Neural cell (in vitro differentiated cells): ENCODE measurements around the gene QSOX2. TPM values are rescaled to one million over a fixed set of nuclear protein-coding genes. Genes with fewer than 3 reads are reported as not detected.

Experiments used
- H2AFZ ChIP-seq: fragments of 200-600, 300-800 bp; sonication (generic), shearing (Covaris generic); 2 replicates; pipeline ENCODE4 v1.6.0; 2014; ENCODE audit warnings: low read depth, mild to moderate bottlenecking, antibody characterized with exemption, low read length, moderate library complexity
- H3F3A ChIP-seq: fragments of 200-600 bp; shearing (Covaris generic); 2 replicates; pipeline ENCODE4 v1.6.1; 2016; ENCODE audit warnings: mild to moderate bottlenecking, moderate library complexity, mixed read lengths, antibody characterized with exemption, low read length; ENCODE audit not compliant: insufficient read depth, poor library complexity, severe bottlenecking
- H3K27ac ChIP-seq: fragments of 200-600, 300-800 bp; sonication (generic), shearing (Covaris generic); 2 replicates; pipeline ENCODE4 v1.5.1; 2014; ENCODE audit warnings: mild to moderate bottlenecking, low read length, moderate library complexity
- H3K27me3 ChIP-seq: fragments of 300-800, 200-600 bp; sonication (generic), shearing (Covaris generic); 2 replicates; pipeline ENCODE4 v1.6.0; 2014; ENCODE audit warnings: mild to moderate bottlenecking, low read depth, low read length, moderate library complexity; ENCODE audit not compliant: insufficient read depth
- H3K36me3 ChIP-seq: fragments of 300-800, 200-600 bp; sonication (generic), shearing (Covaris generic); 2 replicates; pipeline ENCODE4 v1.5.1; 2014; ENCODE audit warnings: mild to moderate bottlenecking, antibody characterized with exemption, low read length, moderate library complexity; ENCODE audit not compliant: insufficient read depth
- H3K4me2 ChIP-seq: fragments of 300-800, 200-600 bp; sonication (generic), shearing (Covaris generic); 2 replicates; pipeline ENCODE4 v1.6.0; 2014; ENCODE audit warnings: mild to moderate bottlenecking, low read length
- H3K4me3 ChIP-seq: fragments of 300-800, 200-600 bp; sonication (generic), shearing (Covaris generic); 2 replicates; pipeline ENCODE4 v1.5.1; 2014; ENCODE audit warnings: mild to moderate bottlenecking, low read length, moderate library complexity
- H3K79me2 ChIP-seq: fragments of 200-600 bp; shearing (Covaris generic); replicated peaks from 2 replicates; pipeline ENCODE4 v1.6.0; 2014; ENCODE audit warnings: mild to moderate bottlenecking, low read length, moderate library complexity; ENCODE audit not compliant: insufficient read depth
- H3K9ac ChIP-seq: fragments of 300-800, 200-600 bp; sonication (generic), shearing (Covaris generic); 2 replicates; pipeline ENCODE4 v1.6.1; 2016; ENCODE audit warnings: mild to moderate bottlenecking, low read length, mixed read lengths
- H3K9me2 ChIP-seq: fragments of 200-600 bp; shearing (Covaris generic); 2 replicates; pipeline ENCODE4 v1.6.1; 2016; ENCODE audit warnings: mild to moderate bottlenecking, low read length, mixed read lengths; ENCODE audit not compliant: insufficient read depth
- H3K9me3 ChIP-seq: fragments of 200-600, 300-800 bp; sonication (generic), shearing (Covaris generic); 2 replicates; pipeline ENCODE4 v1.6.1; 2016; ENCODE audit warnings: mild to moderate bottlenecking, mixed run types, low read length, moderate library complexity, mixed read lengths
- H4K20me1 ChIP-seq: fragments of 200-600 bp; shearing (Covaris generic); 2 replicates; pipeline ENCODE4 v1.6.1; 2016; ENCODE audit warnings: mild to moderate bottlenecking, mixed run types; ENCODE audit not compliant: insufficient read depth
- EP300 ChIP-seq: fragments of 450-650 bp; conservative IDR thresholded peaks from 2 replicates; pipeline ENCODE4 v1.6.1; 2014; ENCODE audit warnings: antibody characterized with exemption, mild to moderate bottlenecking, moderate library complexity; ENCODE audit not compliant: poor library complexity, severe bottlenecking
- EZH2 ChIP-seq: fragments of 200-600, 300-800 bp; shearing (Covaris generic), sonication (generic); IDR thresholded peaks from 2 replicates; pipeline ENCODE4 v1.6.1; 2014; ENCODE audit warnings: antibody characterized with exemption, low read length, borderline replicate concordance, mild to moderate bottlenecking; ENCODE audit not compliant: insufficient read depth, poor library complexity, severe bottlenecking
- MXI1 ChIP-seq: fragments of 450-650 bp; conservative IDR thresholded peaks from 2 replicates; pipeline ENCODE4 v1.6.1; 2014; ENCODE audit warnings: antibody characterized with exemption, mild to moderate bottlenecking; ENCODE audit not compliant: poor library complexity, severe bottlenecking
- POLR2AphosphoS5 ChIP-seq: IDR thresholded peaks from 2 replicates; pipeline ENCODE4 v1.6.1; 2012
- RAD21 ChIP-seq: fragments of 450-650 bp; conservative IDR thresholded peaks from 2 replicates; pipeline ENCODE4 v1.6.1; 2014; ENCODE audit warnings: antibody characterized with exemption, mild to moderate bottlenecking, moderate library complexity
- SMC3 ChIP-seq: fragments of 450-650 bp; conservative IDR thresholded peaks from 2 replicates; pipeline ENCODE4 v1.6.1; 2014; ENCODE audit warnings: antibody characterized with exemption, mild to moderate bottlenecking, moderate library complexity; ENCODE audit not compliant: poor library complexity
- TAF1 ChIP-seq: IDR thresholded peaks from 2 replicates; pipeline ENCODE4 v1.6.1; 2012; ENCODE audit warnings: low read depth
- polyA plus RNA-seq: library from polyadenylated mRNA; depleted of rRNA; stranded (reverse); fragments of >200 nt; gene quantifications from 2 replicates; pipeline ENCODE4 v1.2.3, GENCODE V29; 2014
- TF ChIP-seq, protein P1 (sequence below): fragments of 450-650 bp; IDR thresholded peaks from 2 replicates; pipeline ENCODE4 v1.5.1; 2014; ENCODE audit warnings: antibody characterized with exemption, mild to moderate bottlenecking, moderate library complexity; ENCODE audit not compliant: poor library complexity, severe bottlenecking
- TF ChIP-seq, protein P2 (sequence below): IDR thresholded peaks from 2 replicates; pipeline ENCODE4 v1.6.1; 2012; ENCODE audit warnings: borderline replicate concordance

QSOX2 gene
- polyA plus RNA-seq, 1 donor from 2014 or later = 20.7 TPM

DNA sequence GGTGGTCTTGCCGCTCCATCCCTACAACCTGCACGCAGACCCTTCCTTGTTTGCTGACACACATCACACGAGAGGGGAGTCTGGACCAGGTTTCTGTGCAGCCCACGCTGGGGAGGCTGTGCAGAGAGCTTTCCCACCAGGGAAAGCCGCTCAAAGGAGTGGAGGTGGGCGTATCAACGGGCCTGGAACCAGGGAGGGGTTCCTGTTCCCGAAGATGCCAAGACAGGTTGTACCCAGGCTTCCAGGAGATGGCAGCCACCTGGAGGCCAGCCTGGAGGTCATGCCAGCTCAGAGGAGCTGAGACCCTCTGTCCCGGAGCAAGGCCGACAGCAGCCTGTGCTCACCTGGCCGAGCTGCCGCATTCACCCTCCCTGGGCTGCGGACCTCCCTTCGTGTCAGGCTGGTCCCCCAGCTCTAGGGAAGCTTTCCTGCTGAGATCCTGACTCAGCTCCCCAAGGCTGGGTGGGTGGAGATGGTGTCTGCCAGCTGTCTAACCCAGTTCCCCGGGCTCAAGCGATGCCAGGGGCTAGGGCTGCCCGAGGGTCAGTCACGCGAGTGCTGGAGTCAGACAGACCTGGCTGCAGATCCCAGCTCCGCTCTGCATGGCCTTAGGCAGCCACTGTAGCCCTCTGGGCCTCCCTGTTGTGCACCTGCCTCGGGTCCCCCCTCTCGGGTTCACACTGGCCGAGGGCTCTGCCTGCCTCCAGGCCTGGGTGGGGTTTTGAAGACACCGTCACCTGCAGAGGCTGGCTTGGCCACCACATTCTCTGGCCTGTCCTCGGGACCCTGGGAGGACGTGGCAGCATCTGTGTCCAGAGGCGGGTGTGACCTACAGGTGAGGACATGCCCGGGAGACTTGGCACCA is 28.5 kb upstream of the QSOX2 start:
- H3K36me3 ChIP-seq = no peaks in the 10 kb centered on the region
- no peaks in the 10 kb centered on the region for H3F3A ChIP-seq
- H3K27me3 ChIP-seq = no peaks in the 10 kb centered on the region

DNA sequence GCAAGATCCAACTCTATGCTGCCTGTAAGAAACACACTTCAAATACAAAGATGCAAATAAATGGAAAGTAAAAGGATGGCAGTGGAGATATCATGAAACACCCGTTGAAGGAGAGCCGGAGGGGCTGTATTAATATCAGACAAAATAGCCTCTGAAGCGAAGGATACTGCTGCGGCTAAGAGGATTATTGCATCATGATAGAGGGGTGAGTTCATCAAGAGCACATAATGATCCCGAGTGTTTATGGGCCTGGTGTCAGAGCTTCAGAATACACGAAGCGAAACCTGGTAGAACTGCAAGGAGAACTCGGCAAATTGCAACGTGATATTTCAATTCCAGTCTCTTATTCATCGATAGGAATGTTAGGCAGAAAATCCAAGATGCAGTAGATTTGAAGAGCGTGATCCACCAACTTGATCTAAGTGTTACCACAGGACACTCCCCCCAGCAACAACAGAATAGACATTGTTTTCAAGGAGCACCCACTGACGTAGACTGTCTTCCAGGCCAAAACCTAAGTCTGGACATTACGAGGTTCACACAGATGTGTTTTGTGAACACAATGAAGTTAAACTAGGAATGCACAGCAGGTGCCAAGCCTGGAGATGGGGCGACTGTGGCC is 27.7 kb upstream of the QSOX2 start:
- no peaks in the 10 kb centered on the region for H3K27me3 ChIP-seq
- H2AFZ ChIP-seq = no peak overlapping the region
- H3K4me3 ChIP-seq = no peak overlapping the region
- no peak overlapping the region for H3K4me2 ChIP-seq
- no peaks in the 10 kb centered on the region for H3K9me2 ChIP-seq
- no peak overlapping the region for H3K9ac ChIP-seq
- no peaks in the 10 kb centered on the region for H3K79me2 ChIP-seq
- H3K36me3 ChIP-seq = no peaks in the 10 kb centered on the region
- no peaks in the 10 kb centered on the region for H4K20me1 ChIP-seq
- no peak overlapping the region for H3K27ac ChIP-seq
- no peaks in the 10 kb centered on the region for H3F3A ChIP-seq
- H3K9me3 ChIP-seq = no peaks in the 10 kb centered on the region
- no peak for TF ChIP-seq SMC3
- TF ChIP-seq, protein P1, sequence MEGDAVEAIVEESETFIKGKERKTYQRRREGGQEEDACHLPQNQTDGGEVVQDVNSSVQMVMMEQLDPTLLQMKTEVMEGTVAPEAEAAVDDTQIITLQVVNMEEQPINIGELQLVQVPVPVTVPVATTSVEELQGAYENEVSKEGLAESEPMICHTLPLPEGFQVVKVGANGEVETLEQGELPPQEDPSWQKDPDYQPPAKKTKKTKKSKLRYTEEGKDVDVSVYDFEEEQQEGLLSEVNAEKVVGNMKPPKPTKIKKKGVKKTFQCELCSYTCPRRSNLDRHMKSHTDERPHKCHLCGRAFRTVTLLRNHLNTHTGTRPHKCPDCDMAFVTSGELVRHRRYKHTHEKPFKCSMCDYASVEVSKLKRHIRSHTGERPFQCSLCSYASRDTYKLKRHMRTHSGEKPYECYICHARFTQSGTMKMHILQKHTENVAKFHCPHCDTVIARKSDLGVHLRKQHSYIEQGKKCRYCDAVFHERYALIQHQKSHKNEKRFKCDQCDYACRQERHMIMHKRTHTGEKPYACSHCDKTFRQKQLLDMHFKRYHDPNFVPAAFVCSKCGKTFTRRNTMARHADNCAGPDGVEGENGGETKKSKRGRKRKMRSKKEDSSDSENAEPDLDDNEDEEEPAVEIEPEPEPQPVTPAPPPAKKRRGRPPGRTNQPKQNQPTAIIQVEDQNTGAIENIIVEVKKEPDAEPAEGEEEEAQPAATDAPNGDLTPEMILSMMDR = no peak
- no peak for TF ChIP-seq MXI1
- TF ChIP-seq TAF1 = no peak
- no peak for TF ChIP-seq EP300
- no peak for TF ChIP-seq RAD21
- no peak for TF ChIP-seq POLR2AphosphoS5
- TF ChIP-seq EZH2 = no peak

More for the DNA sequence above, 28.5 kb upstream of the QSOX2 start:
- no peaks in the 10 kb centered on the region for H3K9me3 ChIP-seq
- no peaks in the 10 kb centered on the region for H3K79me2 ChIP-seq
- TF ChIP-seq TAF1 = no peak
- TF ChIP-seq EP300 = no peak
- TF ChIP-seq SMC3 = no peak
- TF ChIP-seq, protein P2, sequence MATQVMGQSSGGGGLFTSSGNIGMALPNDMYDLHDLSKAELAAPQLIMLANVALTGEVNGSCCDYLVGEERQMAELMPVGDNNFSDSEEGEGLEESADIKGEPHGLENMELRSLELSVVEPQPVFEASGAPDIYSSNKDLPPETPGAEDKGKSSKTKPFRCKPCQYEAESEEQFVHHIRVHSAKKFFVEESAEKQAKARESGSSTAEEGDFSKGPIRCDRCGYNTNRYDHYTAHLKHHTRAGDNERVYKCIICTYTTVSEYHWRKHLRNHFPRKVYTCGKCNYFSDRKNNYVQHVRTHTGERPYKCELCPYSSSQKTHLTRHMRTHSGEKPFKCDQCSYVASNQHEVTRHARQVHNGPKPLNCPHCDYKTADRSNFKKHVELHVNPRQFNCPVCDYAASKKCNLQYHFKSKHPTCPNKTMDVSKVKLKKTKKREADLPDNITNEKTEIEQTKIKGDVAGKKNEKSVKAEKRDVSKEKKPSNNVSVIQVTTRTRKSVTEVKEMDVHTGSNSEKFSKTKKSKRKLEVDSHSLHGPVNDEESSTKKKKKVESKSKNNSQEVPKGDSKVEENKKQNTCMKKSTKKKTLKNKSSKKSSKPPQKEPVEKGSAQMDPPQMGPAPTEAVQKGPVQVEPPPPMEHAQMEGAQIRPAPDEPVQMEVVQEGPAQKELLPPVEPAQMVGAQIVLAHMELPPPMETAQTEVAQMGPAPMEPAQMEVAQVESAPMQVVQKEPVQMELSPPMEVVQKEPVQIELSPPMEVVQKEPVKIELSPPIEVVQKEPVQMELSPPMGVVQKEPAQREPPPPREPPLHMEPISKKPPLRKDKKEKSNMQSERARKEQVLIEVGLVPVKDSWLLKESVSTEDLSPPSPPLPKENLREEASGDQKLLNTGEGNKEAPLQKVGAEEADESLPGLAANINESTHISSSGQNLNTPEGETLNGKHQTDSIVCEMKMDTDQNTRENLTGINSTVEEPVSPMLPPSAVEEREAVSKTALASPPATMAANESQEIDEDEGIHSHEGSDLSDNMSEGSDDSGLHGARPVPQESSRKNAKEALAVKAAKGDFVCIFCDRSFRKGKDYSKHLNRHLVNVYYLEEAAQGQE = no peak
- no peak for TF ChIP-seq RAD21
- no peak for TF ChIP-seq MXI1
- no peak for TF ChIP-seq POLR2AphosphoS5
- TF ChIP-seq, protein P1 = no peak
- no peak for TF ChIP-seq EZH2
- H3K9me2 ChIP-seq = no peaks in the 10 kb centered on the region
- no peak overlapping the region for H3K9ac ChIP-seq
- H3K4me2 ChIP-seq = no peak overlapping the region
- no peak overlapping the region for H3K4me3 ChIP-seq
- no peak overlapping the region for H3K27ac ChIP-seq
- no peaks in the 10 kb centered on the region for H4K20me1 ChIP-seq
- H2AFZ ChIP-seq = no peak overlapping the region
